Natural killer cell (primary cell): ENCODE results near the gene PPP1R9A. TPM values are rescaled to one million over a fixed set of nuclear protein-coding genes. Genes with fewer than 3 reads are reported as not detected.

Source experiments
- ATAC-seq, 3 donors: fragments of 150-1000 bp in 2 of 3; fragments of 200-7000 bp in 1 of 3; cut with Tn5 transposase; 1 replicate in 1 of 3; 2 replicates in 2 of 3; pipeline ENCODE4 v1.10.0; 2021; ENCODE audit warnings: mild to moderate bottlenecking in 2 of 3, moderate library complexity in 2 of 3
- DNase-seq, 2 donors: peaks; one replicate each; pipeline versions ENCODE4 v3.0.0 to v3.0.0-alpha.2; 2013 to 2021; ENCODE audit warnings: mixed read lengths in 1 of 2
- H3K27ac ChIP-seq: one replicate; pipeline ENCODE4 v1.5.1; 2013; ENCODE audit warnings: mild to moderate bottlenecking, low read length
- H3K27me3 ChIP-seq: one replicate; pipeline ENCODE4 v1.6.1; 2013; ENCODE audit warnings: low read length; ENCODE audit not compliant: control insufficient read depth, insufficient read depth
- H3K36me3 ChIP-seq: one replicate; pipeline ENCODE4 v1.6.1; 2013; ENCODE audit warnings: low read length; ENCODE audit not compliant: control insufficient read depth, insufficient read depth
- H3K4me1 ChIP-seq: one replicate; pipeline ENCODE4 v1.6.1; 2013; ENCODE audit warnings: low read length; ENCODE audit not compliant: control insufficient read depth, insufficient read depth
- H3K4me3 ChIP-seq: one replicate; pipeline ENCODE4 v1.5.1; 2013; ENCODE audit warnings: low read length
- H3K9me3 ChIP-seq: one replicate; pipeline ENCODE4 v1.6.1; 2013; ENCODE audit warnings: low read length; ENCODE audit not compliant: control insufficient read depth, insufficient read depth
- H3K27ac Mint-ChIP-seq, 2 donors: one replicate each; pipeline ENCODE4 v1.8.0; 2022; ENCODE audit warnings: mild to moderate bottlenecking in 2 of 2, mixed read lengths in 2 of 2, moderate library complexity in 1 of 2
- H3K27me3 Mint-ChIP-seq, 2 donors: one replicate each; pipeline ENCODE4 v1.8.0; 2022; ENCODE audit warnings: low read depth in 2 of 2, mixed read lengths in 2 of 2
- H3K36me3 Mint-ChIP-seq: one replicate; pipeline ENCODE4 v1.8.0; 2022; ENCODE audit warnings: mixed read lengths
- H3K4me1 Mint-ChIP-seq, 2 donors: one replicate each; pipeline ENCODE4 v1.8.0; 2022; ENCODE audit warnings: mixed read lengths in 2 of 2
- H3K4me3 Mint-ChIP-seq: one replicate; pipeline ENCODE4 v1.8.0; 2022; ENCODE audit warnings: mild to moderate bottlenecking, moderate library complexity, mixed read lengths
- H3K9me3 Mint-ChIP-seq, 2 donors: one replicate each; pipeline ENCODE4 v1.8.0; 2022; ENCODE audit warnings: mixed read lengths in 2 of 2
- CTCF ChIP-seq: fragments of 200-600 bp; IDR thresholded peaks from one replicate; pipeline ENCODE4 v1.8.0; 2022; ENCODE audit warnings: antibody characterized with exemption
- WGBS: methylation state at CpG from one replicate; pipeline ENCODE4 v1.1.7; 2013; ENCODE audit warnings: missing lambda C conversion rate; ENCODE audit not compliant: insufficient coverage; 5-methylcytosine and 5-hydroxymethylcytosine counted together
- intact Hi-C: fragments of 100-400 bp; cut with micrococcal nuclease; formaldehyde crosslinking; loops from one replicate; pipeline ENCODE4 v1.14.2; 2022
- total RNA-seq, 4 donors: library from RNA; stranded (reverse); fragments of 120-200 nt in 1 of 4; gene quantifications; one replicate each; pipeline versions ENCODE4 v1.2.3 to v1.2.4, GENCODE V29; 2013 to 2022

PPP1R9A gene
- total RNA-seq, 3 donors from 2014 or later (not counting 1 experiment from before 2014, with no cell fraction given) = 1.6 to 6.0 (median 2.0) TPM

GRCh38 chr7:95097851-95098250, 190.5 kb downstream of the PPP1R9A start:
- Mint-ChIP-seq H3K27ac (no peak overlapping the region), H3K27me3 (no peaks in the 10 kb centered on the region), H3K4me3 (no peak overlapping the region), H3K36me3 (no peaks in the 10 kb centered on the region), H3K9me3 (no peaks in the 10 kb centered on the region), H3K4me1 (peaks cover 0 to 3% of the 10 kb centered on the region in 2 donors)
- no peak overlapping the region for H3K4me3 ChIP-seq
- no peaks in the 10 kb centered on the region for H3K27me3 ChIP-seq
- no peak for ATAC-seq
- no peak for DNase-seq
- H3K36me3 ChIP-seq = no peaks in the 10 kb centered on the region
- no peaks in the 10 kb centered on the region for H3K4me1 ChIP-seq
- intact Hi-C loops = no loop called here
- TF ChIP-seq CTCF = no peak
- 88% methylated on average over 1 of the region's 2 CpGs for WGBS
- H3K9me3 ChIP-seq = no peaks in the 10 kb centered on the region
- no peak overlapping the region for H3K27ac ChIP-seq

DNA sequence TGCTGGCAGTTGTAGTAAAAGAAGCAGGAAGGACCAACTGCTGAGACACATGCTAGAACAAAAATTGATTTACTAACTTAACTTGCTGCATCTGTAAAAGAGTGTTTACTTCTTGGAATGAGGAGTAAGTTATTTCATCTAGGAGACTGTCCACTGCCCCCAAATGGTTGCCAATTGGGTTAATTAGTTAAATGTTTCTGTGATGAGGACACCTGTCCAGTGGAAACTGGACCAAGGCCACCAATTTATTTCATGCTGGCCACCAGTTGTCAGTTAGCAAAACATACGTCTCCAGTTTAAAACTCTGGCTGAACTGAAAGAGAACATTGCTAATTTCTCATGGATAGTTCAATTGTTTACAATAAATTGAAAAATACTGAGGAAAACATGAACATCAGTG, 191.7 kb downstream of the PPP1R9A start:
- Histone ChIP-seq H3K4me3 (no peak overlapping the region), H3K27me3 (no peaks in the 10 kb centered on the region), H3K27ac (no peak overlapping the region), H3K4me1 (no peaks in the 10 kb centered on the region), H3K36me3 (no peaks in the 10 kb centered on the region), H3K9me3 (no peaks in the 10 kb centered on the region)
- Mint-ChIP-seq H3K27ac (no peak overlapping the region), H3K4me1 (peaks cover 0 to 3% of the 10 kb centered on the region in 2 donors), H3K36me3 (no peaks in the 10 kb centered on the region), H3K9me3 (no peaks in the 10 kb centered on the region), H3K4me3 (no peak overlapping the region), H3K27me3 (no peaks in the 10 kb centered on the region)
- intact Hi-C loops = no loop called here
- no peak for DNase-seq
- no peak for TF ChIP-seq CTCF
- no peak for ATAC-seq
- 91% methylated on average over 1 of the region's 1 CpG for WGBS

DNA sequence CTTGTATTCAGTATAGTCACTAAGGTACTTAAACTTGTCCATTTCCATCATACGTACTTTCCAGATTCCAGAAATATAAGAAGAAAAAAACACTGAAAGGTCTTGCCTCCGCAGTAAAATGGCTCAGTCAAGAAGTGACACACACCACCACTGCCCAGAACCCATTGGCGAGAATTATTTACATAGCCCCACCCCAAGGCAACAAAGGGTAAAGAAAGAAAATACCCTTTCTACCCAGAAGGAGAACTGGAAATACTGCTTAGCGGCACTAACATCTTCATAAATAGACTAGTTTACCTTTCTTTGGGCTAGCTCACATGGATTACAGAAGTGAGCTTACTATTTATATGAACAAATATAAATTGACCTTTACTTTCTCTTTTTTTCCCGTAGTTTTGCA, 194.0 kb downstream of the PPP1R9A start:
- H3K9me3 Mint-ChIP-seq = no peaks in the 10 kb centered on the region
- no peak for TF ChIP-seq CTCF
- 91% methylated on average over 3 of the region's 5 CpGs for WGBS
- no peak overlapping the region for H3K4me3 Mint-ChIP-seq
- no peaks in the 10 kb centered on the region for H3K27me3 Mint-ChIP-seq
- H3K27ac ChIP-seq = no peak overlapping the region
- H3K4me1 Mint-ChIP-seq = peaks cover 0 to 3% of the 10 kb centered on the region in 2 donors
- no peaks in the 10 kb centered on the region for H3K36me3 Mint-ChIP-seq
- intact Hi-C loops = no loop called here
- DNase-seq = no peak
- no peaks in the 10 kb centered on the region for H3K9me3 ChIP-seq
- no peak overlapping the region for H3K27ac Mint-ChIP-seq
- H3K27me3 ChIP-seq = no peaks in the 10 kb centered on the region
- no peak overlapping the region for H3K4me3 ChIP-seq
- ATAC-seq = no peak
- no peaks in the 10 kb centered on the region for H3K4me1 ChIP-seq
- no peaks in the 10 kb centered on the region for H3K36me3 ChIP-seq

DNA sequence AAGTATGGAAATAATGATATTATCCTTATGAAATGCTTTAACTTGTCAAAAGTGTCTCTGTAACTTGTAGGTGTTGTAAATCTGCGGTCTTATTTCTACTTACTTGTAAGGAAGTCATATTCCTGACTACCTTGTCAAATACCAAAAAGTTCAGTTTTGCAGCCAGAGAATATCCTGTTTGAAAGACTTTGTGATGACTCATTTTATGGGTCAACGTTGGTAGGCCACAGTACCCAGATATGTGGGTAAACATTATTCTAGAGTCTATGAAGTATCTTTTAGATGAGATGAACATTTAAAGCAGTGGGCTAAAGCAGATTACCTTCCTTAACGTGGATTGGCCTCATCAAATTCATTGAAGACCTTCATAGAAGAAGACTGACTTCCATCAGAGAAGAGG, 195.3 kb downstream of the PPP1R9A start:
- intact Hi-C loops = no loop called here
- no peaks in the 10 kb centered on the region for H3K27me3 ChIP-seq
- H3K36me3 ChIP-seq = no peaks in the 10 kb centered on the region
- Mint-ChIP-seq H3K9me3 (no peaks in the 10 kb centered on the region), H3K27me3 (no peaks in the 10 kb centered on the region), H3K4me1 (peaks cover 0 to 3% of the 10 kb centered on the region in 2 donors), H3K36me3 (no peaks in the 10 kb centered on the region), H3K4me3 (no peak overlapping the region), H3K27ac (no peak overlapping the region)
- no peaks in the 10 kb centered on the region for H3K9me3 ChIP-seq
- DNase-seq = no peak
- TF ChIP-seq CTCF = no peak
- no peaks in the 10 kb centered on the region for H3K4me1 ChIP-seq
- H3K27ac ChIP-seq = no peak overlapping the region
- no peak overlapping the region for H3K4me3 ChIP-seq
- ATAC-seq = no peak
- 46% methylated on average over 2 of the region's 3 CpGs for WGBS
